22Rv1 (cell line): ENCODE data around the gene MANSC1.
A peak's percentile ranks its signal among the peaks of the same experiment; 100 is the strongest.

Source experiments
- H3K27ac ChIP-seq: fragments of 450-650 bp; 2 replicates; pipeline ENCODE4 v1.5.1; 2017
- CTCF ChIP-seq: fragments of 450-650 bp; IDR thresholded peaks from 2 replicates; pipeline ENCODE4 v1.5.1; 2017; ENCODE audit warnings: mild to moderate bottlenecking
- ZFX ChIP-seq: fragments of 450-650 bp; IDR thresholded peaks from 2 replicates; pipeline ENCODE4 v1.6.1; 2017; ENCODE audit warnings: antibody characterized with exemption, borderline replicate concordance

Gene MANSC1

GRCh38 chr12:12392413-12392812 is 42.4 kb upstream of the MANSC1 start:
- H3K27ac ChIP-seq: no peak overlapping the region
- TF ChIP-seq ZFX (no peak), CTCF (no peak)

- no peak overlapping the region for H3K27ac ChIP-seq
- TF ChIP-seq ZFX (no peak), CTCF (no peak)
Measured at GRCh38 chr12:12387501-12387900, 37.5 kb upstream of the MANSC1 start.

GRCh38 chr12:12384571-12385340 is 34.7 kb upstream of the MANSC1 start:
- TF ChIP-seq ZFX (no peak), CTCF (no peak)
- no peak overlapping the region for H3K27ac ChIP-seq

- TF ChIP-seq ZFX: no peak
- TF ChIP-seq CTCF: no peak
- no peak overlapping the region for H3K27ac ChIP-seq
Measured at GRCh38 chr12:12381982-12382381, 31.9 kb upstream of the MANSC1 start.

- peak overlapping the region; percentile 43 for H3K27ac ChIP-seq
- no peak for TF ChIP-seq CTCF
- no peak for TF ChIP-seq ZFX
Measured at GRCh38 chr12:12380949-12381593, 31.0 kb upstream of the MANSC1 start.

- H3K27ac ChIP-seq: peak overlapping the region; percentile 43
Measured at GRCh38 chr12:12379831-12380730, 30.0 kb upstream of the MANSC1 start.

More at GRCh38 chr12:12379831-12380730, 30.0 kb upstream of the MANSC1 start:
- TF ChIP-seq CTCF (no peak), ZFX (no peak)
